H1 (cell line): Measurements from ENCODE around the gene SLC2A14. TPM values are rescaled to one million over a fixed set of nuclear protein-coding genes. Genes with fewer than 3 reads are reported as not detected.

Experiments used
- CTBP2 ChIP-seq: IDR thresholded peaks from 2 replicates; pipeline ENCODE4 v1.7.0; 2011; ENCODE audit warnings: borderline replicate concordance, mild to moderate bottlenecking, moderate library complexity, mixed read lengths, low read length; ENCODE audit not compliant: insufficient read depth, insufficient read length
- EP300 ChIP-seq, 2 experiments: IDR thresholded peaks; 1 replicate in 1 of 2; 2 replicates in 1 of 2; pipeline ENCODE4 v1.6.1; 2011 to 2012; ENCODE audit warnings: low read depth in 2 of 2, low read length in 2 of 2, mild to moderate bottlenecking in 2 of 2, borderline replicate concordance in 1 of 2, inconsistent platforms in 1 of 2, moderate library complexity in 1 of 2
- TBP ChIP-seq: IDR thresholded peaks from 2 replicates; pipeline ENCODE4 v1.6.1; 2011; ENCODE audit warnings: low read depth, low read length, improper control_type of control experiment
- polyA plus RNA-seq, 7 experiments: library from polyadenylated mRNA; depleted of rRNA in 3 of 7; stranded (reverse) in 5 of 7; unstranded in 2 of 7; fragments of >200 nt in 5 of 7; fragments of 200-250 nt in 2 of 7; gene quantifications; 1 replicate in 5 of 7; 2 replicates in 1 of 7; 4 replicates in 1 of 7; pipeline versions ENCODE4 v1.2.1 to v1.2.3, GENCODE V29; 2011 to 2013; ENCODE audit warnings: missing spikeins in 2 of 7, mixed read lengths in 2 of 7
- total RNA-seq: library from RNA; stranded (reverse); fragmentation: NEBNext Ultra II Directional; extraction: Animal tissue kit (Norgen Biotek cat#: 25700); gene quantifications from 2 replicates; pipeline ENCODE4 v1.2.1, GENCODE V29; 2021

Gene SLC2A14
- total and polyA plus RNA-seq, 2 of the 8 experiments (the other 6 are each of a cell fraction or from before 2014, with no cell fraction given), result 11.1 to 19.3 TPM

DNA sequence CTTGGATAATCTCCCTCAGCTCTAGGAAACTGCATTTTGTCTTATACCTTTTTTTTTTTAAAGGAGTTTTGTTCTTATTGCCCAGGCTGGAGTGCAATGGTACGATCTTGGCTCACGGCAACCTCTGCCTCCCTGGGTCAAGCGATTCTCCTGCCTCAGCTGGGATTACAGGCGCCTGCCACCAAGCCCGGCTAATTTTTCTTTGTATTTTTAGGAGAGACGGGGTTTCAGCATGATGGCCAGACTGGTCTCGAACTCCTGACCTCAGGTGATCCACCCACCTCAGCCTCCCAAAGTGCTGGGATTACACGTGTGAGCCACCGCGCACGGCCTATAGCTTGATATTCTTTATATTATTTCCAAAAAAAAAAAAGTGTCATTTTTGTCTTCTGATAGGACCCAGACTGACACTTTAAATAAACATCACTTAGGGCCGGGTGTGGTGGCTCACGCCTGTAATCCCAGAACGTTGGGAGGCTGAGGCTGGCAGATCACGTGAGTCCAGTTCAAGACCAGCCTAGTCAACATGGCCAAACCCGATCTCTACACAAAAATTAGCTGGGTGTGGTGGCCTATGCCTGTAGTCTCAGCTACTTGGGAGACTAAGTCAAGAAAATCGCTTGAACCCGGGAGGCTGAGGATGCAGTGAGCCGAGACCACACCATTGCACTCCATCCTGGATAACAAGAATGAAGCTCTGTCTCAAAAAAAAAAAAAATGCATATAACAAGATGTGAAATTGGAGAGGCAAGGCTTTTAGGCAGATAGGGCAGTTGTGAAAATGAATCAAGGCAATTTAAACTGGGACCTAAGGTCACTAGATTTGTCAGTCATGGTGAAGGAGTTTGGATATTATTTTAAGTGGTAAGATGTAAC, 44.9 kb upstream of the SLC2A14 start (continued):
- no peak for TF ChIP-seq CTBP2
- TF ChIP-seq TBP, result no peak
- TF ChIP-seq EP300 (IDR thresholded peaks at IDR 0.05; ENCODE audit: borderline replicate concordance in 1 of 2, low read depth in 2 of 2, low read length in 2 of 2), result no peak
- TF ChIP-seq, all 59 proteins: peak for 0
